ENCODE data around the gene SMC6. TPM values are rescaled to one million over a fixed set of nuclear protein-coding genes. Genes with fewer than 3 reads are reported as not detected.

The SMC6 gene
- total RNA-seq, 4 donors from 2014 or later = 15.7 to 49.1 (median 36.2) TPM

DNA sequence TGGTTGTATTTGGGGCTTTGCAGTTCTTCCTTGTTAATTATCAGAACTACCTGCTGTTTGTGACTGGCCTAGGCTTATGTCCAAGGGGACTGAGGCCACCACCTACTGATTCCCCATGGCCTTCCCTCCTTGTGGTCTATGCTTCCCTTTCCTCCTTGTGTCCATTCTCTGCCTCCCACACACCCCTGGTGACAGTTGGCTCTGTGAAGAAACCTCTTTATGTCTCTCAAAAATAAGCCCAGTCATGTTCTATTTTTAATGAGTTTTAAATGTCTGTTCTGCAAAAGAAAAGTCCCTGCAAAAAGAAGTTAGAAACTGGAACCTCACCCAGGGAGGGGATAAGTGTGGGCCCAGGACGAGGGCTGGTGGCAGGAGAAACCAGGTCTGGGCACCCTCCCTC lies 105.0 kb downstream of the SMC6 start:
- no peak for DNase-seq
- H3K4me3 ChIP-seq = no peak overlapping the region
- in situ Hi-C loops (cut with MboI; ENCODE audit: low pct_ligation_motif_present in 1 of 4, low pct_unique_long_range_greater_than_20kb in 1 of 4, low sequenced_read_pairs in 3 of 4) = no loop called here
- peaks cover 3 to 37% (median 21%) of the 10 kb centered on the region in 4 donors for H3K4me1 ChIP-seq
- intact Hi-C loops (cut with DNase I; ENCODE audit: low total_unique reads) = no loop called here
- no peak for TF ChIP-seq CTCF (IDR thresholded peaks at IDR 0.05)
- TF ChIP-seq POLR2A (IDR thresholded peaks at IDR 0.05) = no peak
- TF ChIP-seq EP300 (IDR thresholded peaks at IDR 0.05; ENCODE audit: low read depth) = no peak
- TF ChIP-seq POLR2AphosphoS5 (IDR thresholded peaks at IDR 0.05) = no peak
- no peaks in the 10 kb centered on the region for H3K27me3 ChIP-seq
- no peaks in the 10 kb centered on the region for H3K36me3 ChIP-seq
- H3K9me3 ChIP-seq = no peaks in the 10 kb centered on the region
- peak overlapping the region in 3 of 4 donors; percentile 18 to 58 (median 44) for H3K27ac ChIP-seq
- 50% methylated on average over 1 of the region's 1 CpG for WGBS, 2 donors (ENCODE audit: low coverage in 1 of 2)

DNA sequence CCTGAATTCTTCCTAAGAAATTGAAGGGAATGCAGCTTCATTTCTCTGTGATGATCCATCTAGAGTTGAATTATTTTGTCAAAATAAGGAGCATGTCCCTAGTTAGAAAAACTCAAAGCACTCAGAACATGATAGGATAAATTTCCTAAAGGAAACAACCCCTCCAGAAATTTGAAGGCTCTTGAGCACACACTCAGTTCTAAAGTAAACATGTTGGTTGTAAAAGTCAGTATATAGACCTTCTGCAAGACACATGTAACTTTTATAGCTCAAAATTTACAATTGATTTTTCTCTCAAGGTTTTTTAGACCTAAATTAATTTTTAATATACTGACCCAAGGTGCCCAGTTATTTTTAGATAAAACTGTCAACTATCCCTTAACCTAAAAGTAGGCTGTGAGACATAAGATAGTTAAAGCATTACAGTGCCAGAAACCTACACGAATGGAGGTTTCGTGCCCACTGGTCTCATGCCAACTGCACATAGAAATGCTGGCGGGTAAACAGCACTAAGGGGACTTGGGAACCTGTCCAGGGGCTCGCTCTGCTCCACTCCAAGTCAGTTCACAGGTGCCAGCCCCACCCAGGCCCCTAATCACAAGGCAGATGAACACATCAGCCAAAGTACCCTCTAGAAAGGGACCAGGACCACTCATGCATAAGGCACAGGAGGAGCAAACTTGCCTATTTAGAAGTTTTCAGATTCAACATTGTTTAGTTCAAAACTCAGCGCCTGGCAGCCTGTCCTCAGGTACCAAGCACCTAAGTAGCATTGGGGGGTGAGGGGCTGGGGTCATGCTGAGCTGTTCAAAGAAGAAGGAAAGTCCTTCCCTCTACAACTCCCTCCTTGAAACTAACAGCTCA lies 106.5 kb downstream of the SMC6 start:
- Histone ChIP-seq H3K9me3 (no peaks in the 10 kb centered on the region), H3K27me3 (no peaks in the 10 kb centered on the region), H3K27ac (peak overlapping the region; percentile 45 to 78 (median 68)), H3K4me3 (no peak overlapping the region), H3K4me1 (peaks cover 3 to 40% (median 23%) of the 10 kb centered on the region in 4 donors), H3K36me3 (no peaks in the 10 kb centered on the region)
- peak; percentile 64 for DNase-seq
- TF ChIP-seq POLR2AphosphoS5 (IDR thresholded peaks at IDR 0.05) (no peak), POLR2A (IDR thresholded peaks at IDR 0.05) (no peak), CTCF (IDR thresholded peaks at IDR 0.05) (no peak), EP300 (IDR thresholded peaks at IDR 0.05; ENCODE audit: low read depth) (no peak)
- 0 to 36% methylated on average over 1 to 5 of the region's 5 CpGs for WGBS, 2 donors (ENCODE audit: low coverage in 1 of 2)
- in situ Hi-C loops (cut with MboI; ENCODE audit: low pct_ligation_motif_present in 1 of 4, low pct_unique_long_range_greater_than_20kb in 1 of 4, low sequenced_read_pairs in 3 of 4) (no loop called here), intact Hi-C loops (cut with DNase I; ENCODE audit: low total_unique reads) (no loop called here)

DNA sequence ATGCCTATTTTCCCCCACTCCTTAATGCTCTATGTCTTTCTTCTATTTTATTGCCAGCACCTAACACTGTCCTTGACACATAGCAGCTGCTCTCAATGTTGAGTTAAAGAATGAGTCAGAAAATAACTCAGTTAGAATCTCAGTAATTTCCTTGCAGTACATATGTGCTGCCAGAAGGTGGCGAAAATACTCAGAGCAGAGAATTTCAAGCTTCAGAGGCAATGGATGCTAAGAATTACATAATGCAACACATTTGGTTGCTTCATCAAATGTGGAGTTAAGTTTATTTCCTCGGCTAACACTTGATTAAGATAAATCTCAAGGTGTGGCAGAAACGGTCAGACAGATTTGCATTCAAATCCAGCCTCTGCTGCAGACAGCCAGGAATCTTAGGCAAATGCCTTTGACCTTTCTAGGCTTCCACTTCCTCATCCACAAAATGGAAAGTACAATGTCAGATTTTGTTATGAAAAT lies 107.5 kb downstream of the SMC6 start:
- peak; percentile 45 to 66 (median 62) for TF ChIP-seq POLR2AphosphoS5 (IDR thresholded peaks at IDR 0.05)
- no peak for TF ChIP-seq POLR2A (IDR thresholded peaks at IDR 0.05)
- no peak for TF ChIP-seq EP300 (IDR thresholded peaks at IDR 0.05; ENCODE audit: low read depth)
- peak; percentile 75 to 89 (median 88) for TF ChIP-seq CTCF (IDR thresholded peaks at IDR 0.05)
- H3K9me3 ChIP-seq = no peaks in the 10 kb centered on the region
- H3K36me3 ChIP-seq = no peaks in the 10 kb centered on the region
- WGBS, 2 donors (ENCODE audit: low coverage in 1 of 2) = 0% methylated on average over 3 of the region's 3 CpGs
- in situ Hi-C loops (cut with MboI; ENCODE audit: low pct_ligation_motif_present in 1 of 4, low pct_unique_long_range_greater_than_20kb in 1 of 4, low sequenced_read_pairs in 3 of 4) = no loop called here
- no peak overlapping the region for H3K4me3 ChIP-seq
- peaks cover 3 to 40% (median 23%) of the 10 kb centered on the region in 4 donors for H3K4me1 ChIP-seq
- no peaks in the 10 kb centered on the region for H3K27me3 ChIP-seq
- intact Hi-C loops (cut with DNase I; ENCODE audit: low total_unique reads) = no loop called here
- DNase-seq = peak; percentile 64
- H3K27ac ChIP-seq = peak overlapping the region; percentile 45 to 78 (median 68)

GRCh38 chr2:17644997-17645720 lies 108.5 kb downstream of the SMC6 start:
- intact Hi-C loops (cut with DNase I; ENCODE audit: low total_unique reads) = no loop called here
- no peak for DNase-seq
- 76% methylated on average over 4 of the region's 4 CpGs; no CpG with 5 or more reads in 1 of the 2 donors for WGBS, 2 donors (ENCODE audit: low coverage in 1 of 2)
- peak overlapping the region in 3 of 4 donors; percentile 32 to 78 (median 37) for H3K27ac ChIP-seq
- no peak overlapping the region for H3K4me3 ChIP-seq
- H3K27me3 ChIP-seq = no peaks in the 10 kb centered on the region
- peaks cover 3 to 40% (median 23%) of the 10 kb centered on the region in 4 donors for H3K4me1 ChIP-seq
- no peak for TF ChIP-seq CTCF (IDR thresholded peaks at IDR 0.05)
- no peak for TF ChIP-seq POLR2AphosphoS5 (IDR thresholded peaks at IDR 0.05)
- no peak for TF ChIP-seq EP300 (IDR thresholded peaks at IDR 0.05; ENCODE audit: low read depth)
- TF ChIP-seq POLR2A (IDR thresholded peaks at IDR 0.05) = no peak
- no peaks in the 10 kb centered on the region for H3K9me3 ChIP-seq
- no peaks in the 10 kb centered on the region for H3K36me3 ChIP-seq
- in situ Hi-C loops (cut with MboI; ENCODE audit: low pct_ligation_motif_present in 1 of 4, low pct_unique_long_range_greater_than_20kb in 1 of 4, low sequenced_read_pairs in 3 of 4) = no loop called here

All from transverse colon (tissue), 4 donors.